Fibroblast of lung (primary cell): ENCODE data around the gene ROBO2. TPM values are rescaled to one million over a fixed set of nuclear protein-coding genes. Genes with fewer than 3 reads are reported as not detected.

Experiments
- DNase-seq, 2 donors: peaks; one replicate each; pipeline versions ENCODE4 v3.0.0 to v3.0.0-alpha.2; 2010; ENCODE audit warnings: low read depth in 2 of 2
- H2AFZ ChIP-seq: 2 replicates; pipeline ENCODE4 v1.5.1; 2012; ENCODE audit warnings: low read length, control low read depth, inconsistent platforms
- H3K27ac ChIP-seq: 2 replicates; pipeline ENCODE4 v1.5.1; 2011; ENCODE audit warnings: low read length, control low read depth; ENCODE audit not compliant: insufficient read depth
- H3K27me3 ChIP-seq: 2 replicates; pipeline ENCODE4 v1.5.1; 2011; ENCODE audit warnings: mild to moderate bottlenecking, low read length; ENCODE audit not compliant: control insufficient read depth, insufficient read depth
- H3K36me3 ChIP-seq: 2 replicates; pipeline ENCODE4 v1.5.1; 2011; ENCODE audit warnings: low read length; ENCODE audit not compliant: control insufficient read depth, insufficient read depth
- H3K4me1 ChIP-seq: 2 replicates; pipeline ENCODE4 v1.5.1; 2011; ENCODE audit warnings: low read length; ENCODE audit not compliant: control insufficient read depth, insufficient read depth; ENCODE audit errors: extremely low read depth
- H3K4me2 ChIP-seq: 2 replicates; pipeline ENCODE4 v1.5.1; 2011; ENCODE audit warnings: low read length, control low read depth; ENCODE audit not compliant: insufficient read depth; ENCODE audit errors: extremely low read depth
- H3K4me3 ChIP-seq, 4 experiments: fragments of 200-600 bp in 1 of 4; sonication (generic) in 1 of 4; replicated peaks in 1 of 4; 2 replicates each; pipeline ENCODE4 v1.5.1; 2011 to 2016; ENCODE audit warnings: low read length in 4 of 4, low read depth in 3 of 4, mild to moderate bottlenecking in 3 of 4, control low read depth in 2 of 4, inconsistent platforms in 1 of 4, mixed read lengths in 1 of 4; ENCODE audit not compliant: insufficient read depth in 1 of 4; ENCODE audit errors: control extremely low read depth in 1 of 4
- H3K79me2 ChIP-seq: 2 replicates; pipeline ENCODE4 v1.5.1; 2012; ENCODE audit warnings: mild to moderate bottlenecking, low read length, inconsistent platforms; ENCODE audit not compliant: control insufficient read depth, insufficient read depth
- H3K9ac ChIP-seq: 2 replicates; pipeline ENCODE4 v1.5.1; 2011; ENCODE audit warnings: mild to moderate bottlenecking, low read length, control low read depth; ENCODE audit not compliant: insufficient read depth
- H3K9me3 ChIP-seq: 2 replicates; pipeline ENCODE4 v1.5.1; 2012; ENCODE audit warnings: low read depth, low read length; ENCODE audit not compliant: control insufficient read depth, insufficient read depth
- H4K20me1 ChIP-seq: 2 replicates; pipeline ENCODE4 v1.5.1; 2011; ENCODE audit warnings: low read length; ENCODE audit not compliant: control insufficient read depth, insufficient read depth; ENCODE audit errors: extremely low read depth
- CTCF ChIP-seq, 2 donors: IDR thresholded peaks in 1 of 2; conservative IDR thresholded peaks in 1 of 2; 1 replicate in 1 of 2; 2 replicates in 1 of 2; pipeline ENCODE4 v1.5.1; 2011 to 2012; ENCODE audit warnings: low read length in 2 of 2, control low read depth in 1 of 2, inconsistent platforms in 1 of 2, low read depth in 1 of 2, mild to moderate bottlenecking in 1 of 2
- EZH2 ChIP-seq: IDR thresholded peaks from 2 replicates; pipeline ENCODE4 v1.5.1; 2012; ENCODE audit warnings: low read length, control low read depth, mild to moderate bottlenecking; ENCODE audit errors: missing control alignments
- polyA plus RNA-seq, 2 donors: library from polyadenylated mRNA; depleted of rRNA in 1 of 2; stranded (reverse) in 1 of 2; unstranded in 1 of 2; fragments of >200 nt; gene quantifications; 2 replicates each; pipeline ENCODE4 v1.2.1, GENCODE V29; 2011 to 2012; ENCODE audit warnings: missing spikeins in 1 of 2
- total RNA-seq: library from RNA; depleted of rRNA; stranded (reverse); fragments of >200 nt; gene quantifications from 2 replicates; pipeline ENCODE4 v1.2.1, GENCODE V29; 2014

The ROBO2 gene
- total and polyA plus RNA-seq, 2 donors (not counting 1 experiment from before 2014, with no cell fraction given), result 0.83 to 1.5 TPM

- no peak overlapping the region for H3K27ac ChIP-seq
- TF ChIP-seq EZH2 (no peak), CTCF (conservative IDR thresholded peaks at IDR 0.05 in 1 of 2, IDR thresholded peaks at IDR 0.05 in 1 of 2; ENCODE audit: low read depth in 1 of 2, low read length in 2 of 2) (no peak)
- no peaks in the 10 kb centered on the region for H3K4me1 ChIP-seq
- no peaks in the 10 kb centered on the region for H4K20me1 ChIP-seq
- no peak overlapping the region for H3K4me3 ChIP-seq
- H2AFZ ChIP-seq, result no peak overlapping the region
- H3K9me3 ChIP-seq, result no peaks in the 10 kb centered on the region
- no peak for DNase-seq
- H3K79me2 ChIP-seq, result no peaks in the 10 kb centered on the region
- no peak overlapping the region for H3K9ac ChIP-seq
- no peak overlapping the region for H3K4me2 ChIP-seq
- H3K36me3 ChIP-seq, result no peaks in the 10 kb centered on the region
- no peaks in the 10 kb centered on the region for H3K27me3 ChIP-seq
Measured at GRCh38 chr3:77446761-77447160, 406.9 kb downstream of the ROBO2 start.

- Histone ChIP-seq H3K4me3 (no peak overlapping the region), H3K79me2 (no peaks in the 10 kb centered on the region), H3K4me1 (no peaks in the 10 kb centered on the region), H3K36me3 (no peaks in the 10 kb centered on the region), H4K20me1 (no peaks in the 10 kb centered on the region), H3K9me3 (no peaks in the 10 kb centered on the region), H3K4me2 (no peak overlapping the region), H3K27ac (no peak overlapping the region), H3K9ac (no peak overlapping the region), H3K27me3 (no peaks in the 10 kb centered on the region), H2AFZ (no peak overlapping the region)
- TF ChIP-seq EZH2 (no peak), CTCF (conservative IDR thresholded peaks at IDR 0.05 in 1 of 2, IDR thresholded peaks at IDR 0.05 in 1 of 2; ENCODE audit: low read depth in 1 of 2, low read length in 2 of 2) (no peak)
- DNase-seq, result no peak
Measured at GRCh38 chr3:77449459-77450350, 409.8 kb downstream of the ROBO2 start.

- H3K27me3 ChIP-seq, result no peaks in the 10 kb centered on the region
- H3K4me2 ChIP-seq, result no peak overlapping the region
- H3K9ac ChIP-seq, result no peak overlapping the region
- H3K36me3 ChIP-seq, result no peaks in the 10 kb centered on the region
- no peak for DNase-seq
- H3K4me3 ChIP-seq, result no peak overlapping the region
- H3K27ac ChIP-seq, result no peak overlapping the region
- H3K79me2 ChIP-seq, result no peaks in the 10 kb centered on the region
- no peak overlapping the region for H2AFZ ChIP-seq
- H3K4me1 ChIP-seq, result no peaks in the 10 kb centered on the region
- H3K9me3 ChIP-seq, result no peaks in the 10 kb centered on the region
- no peaks in the 10 kb centered on the region for H4K20me1 ChIP-seq
- TF ChIP-seq CTCF (conservative IDR thresholded peaks at IDR 0.05 in 1 of 2, IDR thresholded peaks at IDR 0.05 in 1 of 2; ENCODE audit: low read depth in 1 of 2, low read length in 2 of 2) (no peak), EZH2 (no peak)
Measured at GRCh38 chr3:77456431-77456830, 416.5 kb downstream of the ROBO2 start.
